KOPT-K1 (cell line): ENCODE results near the gene NOP10.
A peak's percentile ranks its signal among the peaks of the same experiment; 100 is the strongest.
"Not testable (repeated sequence)": the region's sequence is repeated elsewhere in the genome, so short reads cannot be mapped to it uniquely, and the experiment has no call there.

ENCODE experiments used
- H3K27ac ChIP-seq: fragments of 200-600 bp; sonication (generic); 2 replicates; pipeline ENCODE4 v1.5.1; 2016; ENCODE audit warnings: antibody characterized with exemption, mild to moderate bottlenecking, low read depth, low read length; ENCODE audit not compliant: poor library complexity, severe bottlenecking
- H3K36me3 ChIP-seq: fragments of 200-600 bp; sonication (generic); 2 replicates; pipeline ENCODE4 v1.5.1; 2017; ENCODE audit warnings: antibody characterized with exemption, mild to moderate bottlenecking, low read length, moderate library complexity; ENCODE audit not compliant: insufficient read depth
- H3K9me3 ChIP-seq: fragments of 200-600 bp; sonication (generic); 2 replicates; pipeline ENCODE4 v1.5.1; 2017; ENCODE audit warnings: antibody characterized with exemption, low read length, mild to moderate bottlenecking; ENCODE audit not compliant: insufficient read depth, poor library complexity, severe bottlenecking

Gene NOP10

GRCh38 chr15:34365091-34365825 is 22.3 kb upstream of the NOP10 start:
- Histone ChIP-seq H3K36me3 (peaks cover 40% of the 10 kb centered on the region), H3K27ac (peak overlapping the region; percentile 90), H3K9me3 (no peaks in the 10 kb centered on the region)

GRCh38 chr15:34364041-34364440 is 21.1 kb upstream of the NOP10 start:
- H3K36me3 ChIP-seq: peaks cover 52% of the 10 kb centered on the region
- H3K9me3 ChIP-seq: no peaks in the 10 kb centered on the region
- H3K27ac ChIP-seq: no peak overlapping the region

- peaks cover 71% of the 10 kb centered on the region for H3K36me3 ChIP-seq
- H3K27ac ChIP-seq: no peak overlapping the region
- H3K9me3 ChIP-seq: no peaks in the 10 kb centered on the region
Measured at GRCh38 chr15:34362047-34362773, 19.3 kb upstream of the NOP10 start.

- H3K36me3 ChIP-seq: peaks cover 80% of the 10 kb centered on the region
- no peaks in the 10 kb centered on the region for H3K9me3 ChIP-seq
- H3K27ac ChIP-seq: no peak overlapping the region
Measured at GRCh38 chr15:34361278-34361677, 18.3 kb upstream of the NOP10 start.

- Histone ChIP-seq H3K27ac (no peak overlapping the region), H3K36me3 (peaks cover 90% of the 10 kb centered on the region), H3K9me3 (no peaks in the 10 kb centered on the region)
Measured at GRCh38 chr15:34360298-34360697, 17.4 kb upstream of the NOP10 start.

- H3K9me3 ChIP-seq: no peaks in the 10 kb centered on the region
- H3K36me3 ChIP-seq: peaks cover 98% of the 10 kb centered on the region
- H3K27ac ChIP-seq: no peak overlapping the region
Measured at GRCh38 chr15:34359416-34359815, 16.5 kb upstream of the NOP10 start.

- Histone ChIP-seq H3K36me3 (peaks cover 97% of the 10 kb centered on the region), H3K27ac (no peak overlapping the region), H3K9me3 (no peaks in the 10 kb centered on the region)
Measured at GRCh38 chr15:34358948-34359347, 16.0 kb upstream of the NOP10 start.

GRCh38 chr15:34358367-34358766 is 15.4 kb upstream of the NOP10 start:
- Histone ChIP-seq H3K36me3 (peaks cover 91% of the 10 kb centered on the region), H3K9me3 (no peaks in the 10 kb centered on the region)

GRCh38 chr15:34357653-34358052 is 14.7 kb upstream of the NOP10 start:
- Histone ChIP-seq H3K9me3 (no peaks in the 10 kb centered on the region), H3K36me3 (peaks cover 84% of the 10 kb centered on the region)

More at GRCh38 chr15:34358367-34358766, 15.4 kb upstream of the NOP10 start:
- no peak overlapping the region for H3K27ac ChIP-seq

DNA sequence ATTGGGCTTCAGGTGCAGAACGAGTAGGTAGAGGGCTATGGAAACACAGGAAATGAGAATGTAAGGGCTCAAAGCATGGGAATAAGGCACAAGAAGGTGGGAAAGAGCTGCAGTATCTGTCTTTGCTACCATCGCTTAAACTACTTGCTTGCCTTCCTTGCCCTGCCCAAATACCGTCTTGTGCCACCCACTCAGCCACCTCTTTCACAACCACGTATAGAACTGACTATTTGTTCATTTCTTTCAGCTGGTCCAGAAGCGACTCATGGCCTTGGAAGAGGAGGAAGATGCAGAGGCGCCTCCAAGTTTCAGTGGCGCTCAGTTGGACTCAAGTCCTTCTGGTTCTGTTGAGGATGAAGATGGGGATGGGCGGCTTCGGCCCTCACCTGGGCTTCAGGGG is 12.3 kb upstream of the NOP10 start:
- Histone ChIP-seq H3K27ac (no peak overlapping the region), H3K36me3 (peaks cover 60% of the 10 kb centered on the region)

More at GRCh38 chr15:34357653-34358052, 14.7 kb upstream of the NOP10 start:
- no peak overlapping the region for H3K27ac ChIP-seq

GRCh38 chr15:34354286-34354685 is 11.3 kb upstream of the NOP10 start:
- H3K9me3 ChIP-seq: no peaks in the 10 kb centered on the region
- H3K27ac ChIP-seq: no peak overlapping the region
- H3K36me3 ChIP-seq: peaks cover 51% of the 10 kb centered on the region

More for the DNA sequence above, 12.3 kb upstream of the NOP10 start:
- no peaks in the 10 kb centered on the region for H3K9me3 ChIP-seq

DNA sequence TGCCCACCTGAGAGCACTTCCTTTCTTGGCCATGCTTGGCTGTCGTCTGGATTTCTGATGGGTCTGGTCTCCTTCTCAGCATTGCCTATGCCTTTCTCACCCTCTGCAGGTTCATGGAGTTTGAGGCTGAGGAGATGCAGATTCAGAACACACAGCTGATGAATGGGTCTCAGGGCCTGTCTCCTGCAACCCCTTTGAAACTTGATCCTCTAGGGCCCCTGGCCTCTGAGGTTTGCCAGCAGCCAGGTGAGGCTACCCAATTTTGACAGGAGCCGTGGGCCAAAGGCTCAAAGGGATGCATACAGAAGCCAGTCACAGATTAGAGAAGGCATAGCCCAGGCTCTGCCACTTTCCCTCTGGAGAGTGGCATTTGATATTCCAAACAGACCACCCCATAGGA is 10.7 kb upstream of the NOP10 start:
- H3K9me3 ChIP-seq: no peaks in the 10 kb centered on the region

GRCh38 chr15:34352996-34353395 is 10.1 kb upstream of the NOP10 start:
- H3K9me3 ChIP-seq, H3K27ac ChIP-seq: not testable (repeated sequence)
- H3K36me3 ChIP-seq: peaks cover 38% of the 10 kb centered on the region

More for the DNA sequence above, 10.7 kb upstream of the NOP10 start:
- Histone ChIP-seq H3K36me3 (peaks cover 44% of the 10 kb centered on the region), H3K27ac (no peak overlapping the region)

- no peak overlapping the region for H3K27ac ChIP-seq
- H3K36me3 ChIP-seq: peaks cover 6% of the 10 kb centered on the region; the same call in 1 of the 2 replicates
- no peaks in the 10 kb centered on the region for H3K9me3 ChIP-seq
Measured at GRCh38 chr15:34349769-34350168, 6.8 kb upstream of the NOP10 start.

GRCh38 chr15:34348735-34349300 is 5.9 kb upstream of the NOP10 start:
- Histone ChIP-seq H3K27ac (no peak overlapping the region), H3K9me3 (no peaks in the 10 kb centered on the region)

More at GRCh38 chr15:34348735-34349300, 5.9 kb upstream of the NOP10 start:
- no peaks in the 10 kb centered on the region; the same call in 1 of the 2 replicates for H3K36me3 ChIP-seq
